Suprapubic skin (tissue), 3 donors: Measurements from ENCODE around the gene PRDM11.

Source experiments
- CTCF ChIP-seq, 2 donors: fragments of 200-600 bp in 1 of 2; fragments of 450-650 bp in 1 of 2; sonication (generic) in 1 of 2; IDR thresholded peaks; one replicate each; pipeline ENCODE4 v1.5.1; 2016 to 2019; ENCODE audit warnings: antibody characterized with exemption in 2 of 2, mild to moderate bottlenecking in 1 of 2, moderate library complexity in 1 of 2
- EP300 ChIP-seq: sonication (generic); formaldehyde crosslinking; IDR thresholded peaks from one replicate; pipeline ENCODE4 v1.6.1; 2017; ENCODE audit warnings: antibody characterized with exemption
- POLR2A ChIP-seq, 2 donors: fragments of 450-650 bp; IDR thresholded peaks; one replicate each; pipeline ENCODE4 v1.6.1; 2017; ENCODE audit warnings: antibody characterized with exemption in 2 of 2, mild to moderate bottlenecking in 2 of 2, moderate library complexity in 2 of 2

- TF ChIP-seq POLR2A (IDR thresholded peaks at IDR 0.05) (no peak), CTCF (IDR thresholded peaks at IDR 0.05) (no peak), EP300 (no peak)
These were observed 23.1 kb downstream of the PRDM11 start for GRCh38 chr11:45169310-45170072.
